GM12878 (cell line): ENCODE results near the gene KDM5B.

Experiments
- BCL11A ChIP-seq: IDR thresholded peaks from 2 replicates; pipeline ENCODE4 v1.6.1; 2011; ENCODE audit warnings: low read depth, low read length
- CTCF ChIP-seq, 3 experiments: IDR thresholded peaks in 2 of 3; conservative IDR thresholded peaks in 1 of 3; 2 replicates each; pipeline ENCODE4 v1.5.1; 2011; ENCODE audit warnings: low read depth in 3 of 3, low read length in 3 of 3, mild to moderate bottlenecking in 3 of 3, control low read depth in 2 of 3, moderate library complexity in 2 of 3, inconsistent platforms in 1 of 3, mixed read lengths in 1 of 3; ENCODE audit not compliant: control insufficient read depth in 2 of 3, insufficient read depth in 1 of 3; ENCODE audit errors: extremely low read depth in 1 of 3
- POLR2A ChIP-seq: IDR thresholded peaks from 2 replicates; pipeline ENCODE4 v1.6.1; 2011; ENCODE audit warnings: low read depth, mild to moderate bottlenecking, low read length

DNA sequence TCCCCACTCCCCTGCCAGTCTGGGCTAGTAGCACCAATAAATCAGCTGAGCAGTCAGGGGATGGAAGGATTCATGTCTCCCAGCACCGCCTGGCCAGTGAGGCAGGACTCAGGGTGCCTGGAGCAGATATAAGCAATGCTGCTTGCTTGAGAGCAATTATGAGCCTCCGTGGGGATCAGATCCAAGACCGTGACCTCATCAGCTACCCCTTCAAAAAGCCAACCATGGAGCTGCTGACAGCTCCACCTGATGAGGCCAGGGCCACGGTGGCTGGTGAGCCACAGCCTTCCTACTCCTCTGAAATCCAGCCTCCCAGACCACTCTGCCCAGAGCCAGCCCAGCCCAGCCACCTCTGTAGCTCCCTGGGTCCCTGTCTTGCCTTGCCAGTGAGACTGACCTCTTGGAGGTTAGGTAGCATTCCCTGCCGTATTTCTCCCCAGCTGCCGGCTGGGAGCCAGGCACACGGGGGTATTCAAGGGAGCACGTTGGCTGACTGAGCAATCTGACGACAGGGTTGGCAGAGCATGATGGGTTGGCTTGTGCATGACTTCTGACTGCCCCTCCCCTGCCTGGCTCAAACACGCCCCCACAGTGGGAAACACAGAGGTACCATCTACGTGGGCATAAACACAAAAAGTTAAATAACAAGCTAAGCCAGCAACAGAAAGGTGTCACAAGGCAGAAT is 126.3 kb downstream of the KDM5B start:
- TF ChIP-seq POLR2A: no peak
- TF ChIP-seq CTCF (IDR thresholded peaks at IDR 0.05 in 2 of 3, conservative IDR thresholded peaks at IDR 0.05 in 1 of 3; ENCODE audit: control insufficient read depth in 2 of 3, extremely low read depth in 1 of 3, insufficient read depth in 1 of 3, low read depth in 3 of 3, low read length in 3 of 3): no peak
- TF ChIP-seq BCL11A: no peak
